ENCODE measurements around the gene SUSD2.
"Not testable (repeated sequence)": the region's sequence is repeated elsewhere in the genome, so short reads cannot be mapped to it uniquely, and the experiment has no call there.

The SUSD2 gene

GRCh38 chr22:24177456-24177855, 3.8 kb upstream of the SUSD2 start:
- peaks cover 0 to 37% of the 10 kb centered on the region in 2 donors for H3K4me1 ChIP-seq (ENCODE audit: control insufficient read depth in 1 of 2, insufficient read depth in 2 of 2, low read length in 2 of 2)
- no peak overlapping the region for H3K27ac ChIP-seq (ENCODE audit: low read length)
- H3K4me3 ChIP-seq (ENCODE audit: low read depth in 1 of 2, low read length in 2 of 2) = no peak overlapping the region
- H3K36me3 ChIP-seq (ENCODE audit: control insufficient read depth in 1 of 2, insufficient read depth in 2 of 2, low read length in 2 of 2) = peaks cover 9 to 25% of the 10 kb centered on the region in 2 donors
- H3K9me3 ChIP-seq (ENCODE audit: control insufficient read depth in 1 of 2, low read length in 2 of 2) = no peaks in the 10 kb centered on the region
- no peaks in the 10 kb centered on the region for H3K27me3 ChIP-seq (ENCODE audit: low read depth, low read length)

DNA sequence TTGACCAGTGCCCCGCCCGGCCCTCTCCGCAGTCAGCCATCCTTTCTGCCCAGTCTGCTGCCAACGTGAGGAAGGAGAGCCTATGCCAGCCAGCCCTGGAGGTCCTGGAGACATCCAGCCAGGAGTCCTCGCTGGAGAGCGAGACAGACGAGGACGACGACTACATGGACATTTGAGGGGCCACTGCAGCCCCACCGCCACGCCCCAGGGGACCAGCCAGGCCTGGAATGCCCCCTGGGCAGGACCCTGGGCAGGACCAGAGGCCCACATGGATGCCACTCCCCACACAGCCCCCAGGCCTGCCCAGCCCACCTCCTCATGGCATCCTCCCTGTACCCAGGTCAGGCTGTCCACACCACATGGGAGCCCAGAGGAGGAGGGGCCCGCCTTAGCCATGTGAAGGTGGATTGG, 3.3 kb upstream of the SUSD2 start:
- Histone ChIP-seq H3K4me1 (ENCODE audit: control insufficient read depth in 1 of 2, insufficient read depth in 2 of 2, low read length in 2 of 2) (peaks cover 0 to 40% of the 10 kb centered on the region in 2 donors), H3K27me3 (ENCODE audit: low read depth, low read length) (no peaks in the 10 kb centered on the region), H3K27ac (ENCODE audit: low read length) (no peak overlapping the region), H3K4me3 (ENCODE audit: low read depth in 1 of 2, low read length in 2 of 2) (no peak overlapping the region), H3K9me3 (ENCODE audit: control insufficient read depth in 1 of 2, low read length in 2 of 2) (no peaks in the 10 kb centered on the region), H3K36me3 (ENCODE audit: control insufficient read depth in 1 of 2, insufficient read depth in 2 of 2, low read length in 2 of 2) (peaks cover 4 to 19% of the 10 kb centered on the region in 2 donors)

- Histone ChIP-seq H3K4me3 (ENCODE audit: low read depth in 1 of 2, low read length in 2 of 2) (no peak overlapping the region), H3K36me3 (ENCODE audit: control insufficient read depth in 1 of 2, insufficient read depth in 2 of 2, low read length in 2 of 2) (peaks cover 0 to 15% of the 10 kb centered on the region in 2 donors), H3K4me1 (ENCODE audit: control insufficient read depth in 1 of 2, insufficient read depth in 2 of 2, low read length in 2 of 2) (peaks cover 0 to 40% of the 10 kb centered on the region in 2 donors), H3K27me3 (ENCODE audit: low read depth, low read length) (no peaks in the 10 kb centered on the region), H3K27ac (ENCODE audit: low read length) (no peak overlapping the region), H3K9me3 (ENCODE audit: control insufficient read depth in 1 of 2, low read length in 2 of 2) (no peaks in the 10 kb centered on the region)
These were observed 2.5 kb upstream of the SUSD2 start for GRCh38 chr22:24178502-24179440.

DNA sequence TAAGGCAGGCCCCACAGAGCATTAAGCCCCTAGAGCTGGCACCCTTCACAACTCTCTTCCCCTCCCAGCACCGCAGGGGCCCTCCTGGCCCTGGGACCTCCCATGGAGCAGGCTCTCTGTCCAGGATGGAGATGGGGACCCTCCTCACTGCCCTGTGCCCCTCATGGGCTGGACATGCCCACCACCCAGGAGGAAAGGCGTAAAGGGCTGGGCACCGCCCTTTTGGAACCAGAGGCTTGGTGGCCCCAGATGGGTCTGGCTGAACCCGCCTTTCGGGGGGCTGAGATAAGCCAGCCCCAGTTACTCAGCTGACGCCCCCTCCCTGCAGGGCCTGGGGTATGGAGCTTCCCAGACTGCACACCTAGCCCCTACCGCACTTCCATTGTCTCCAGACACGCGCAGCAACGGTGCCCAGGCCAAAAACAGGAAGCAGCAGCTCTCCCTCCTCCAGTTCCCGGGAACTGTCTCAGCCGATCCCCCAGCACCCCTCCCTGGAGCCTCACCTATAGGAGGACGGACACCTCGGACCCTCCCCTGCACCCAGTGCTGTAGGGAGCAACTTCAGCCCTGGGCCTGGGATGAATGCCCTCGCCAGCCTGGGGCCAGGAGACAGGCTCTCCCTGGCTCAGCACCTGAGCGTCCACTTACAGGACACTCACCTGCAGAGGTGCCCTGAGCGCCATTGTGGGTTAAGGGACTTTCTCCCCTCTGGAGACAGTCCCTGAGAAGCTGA, 1.6 kb upstream of the SUSD2 start:
- peaks cover 0 to 15% of the 10 kb centered on the region in 2 donors for H3K36me3 ChIP-seq (ENCODE audit: control insufficient read depth in 1 of 2, insufficient read depth in 2 of 2, low read length in 2 of 2)
- no peaks in the 10 kb centered on the region for H3K9me3 ChIP-seq (ENCODE audit: control insufficient read depth in 1 of 2, low read length in 2 of 2)
- H3K4me1 ChIP-seq (ENCODE audit: control insufficient read depth in 1 of 2, insufficient read depth in 2 of 2, low read length in 2 of 2) = peaks cover 0 to 33% of the 10 kb centered on the region in 2 donors

DNA sequence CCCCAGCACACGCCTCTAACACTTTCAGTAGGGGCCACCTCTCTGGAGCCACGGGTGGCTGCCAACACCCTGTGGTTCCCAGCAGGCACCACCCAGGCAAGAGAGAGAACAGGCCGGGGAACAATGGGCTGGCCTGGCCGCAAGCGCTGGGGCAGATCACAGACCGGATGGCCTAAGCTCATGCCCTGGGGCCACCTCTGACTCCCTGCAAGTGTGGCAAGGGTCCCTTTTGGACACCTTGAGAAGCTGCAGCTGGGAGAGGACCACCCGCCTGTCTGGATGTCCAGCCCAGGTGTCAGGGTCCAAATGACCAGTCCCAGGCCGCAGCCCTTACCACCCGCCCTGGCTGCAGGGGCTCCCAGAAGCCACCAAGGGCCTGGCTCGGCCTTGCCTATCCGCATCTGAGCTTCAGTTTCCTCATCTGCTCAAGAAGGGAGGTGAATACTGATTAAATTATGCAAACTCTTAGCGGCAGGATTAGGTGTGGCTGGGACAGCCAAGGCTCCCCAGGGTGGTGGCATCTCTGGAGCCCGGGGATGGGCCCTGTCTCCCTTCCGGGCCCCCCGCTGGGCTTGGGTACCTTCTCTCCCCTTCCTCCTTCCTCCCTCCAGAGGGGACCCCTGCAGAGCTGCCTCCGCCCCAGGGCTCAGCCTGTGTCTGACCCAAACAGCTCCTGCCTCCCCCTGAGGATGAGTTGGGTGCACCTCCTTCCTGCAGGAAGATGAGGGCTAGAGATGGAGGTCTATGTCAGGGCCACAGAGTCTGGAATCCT, 785 bp upstream of the SUSD2 start:
- H3K4me1 ChIP-seq (ENCODE audit: control insufficient read depth in 1 of 2, insufficient read depth in 2 of 2, low read length in 2 of 2) = peaks cover 0 to 25% of the 10 kb centered on the region in 2 donors
- no peak overlapping the region for H3K27ac ChIP-seq (ENCODE audit: low read length)
- H3K36me3 ChIP-seq (ENCODE audit: control insufficient read depth in 1 of 2, insufficient read depth in 2 of 2, low read length in 2 of 2) = peaks cover 0 to 15% of the 10 kb centered on the region in 2 donors
- H3K4me3 ChIP-seq (ENCODE audit: low read depth in 1 of 2, low read length in 2 of 2) = no peak overlapping the region
- no peaks in the 10 kb centered on the region for H3K27me3 ChIP-seq (ENCODE audit: low read depth, low read length)
- no peaks in the 10 kb centered on the region for H3K9me3 ChIP-seq (ENCODE audit: control insufficient read depth in 1 of 2, low read length in 2 of 2)

More for the DNA sequence above, 1.6 kb upstream of the SUSD2 start:
- Histone ChIP-seq H3K4me3 (ENCODE audit: low read depth in 1 of 2, low read length in 2 of 2) (no peak overlapping the region), H3K27me3 (ENCODE audit: low read depth, low read length) (no peaks in the 10 kb centered on the region), H3K27ac (ENCODE audit: low read length) (no peak overlapping the region)

DNA sequence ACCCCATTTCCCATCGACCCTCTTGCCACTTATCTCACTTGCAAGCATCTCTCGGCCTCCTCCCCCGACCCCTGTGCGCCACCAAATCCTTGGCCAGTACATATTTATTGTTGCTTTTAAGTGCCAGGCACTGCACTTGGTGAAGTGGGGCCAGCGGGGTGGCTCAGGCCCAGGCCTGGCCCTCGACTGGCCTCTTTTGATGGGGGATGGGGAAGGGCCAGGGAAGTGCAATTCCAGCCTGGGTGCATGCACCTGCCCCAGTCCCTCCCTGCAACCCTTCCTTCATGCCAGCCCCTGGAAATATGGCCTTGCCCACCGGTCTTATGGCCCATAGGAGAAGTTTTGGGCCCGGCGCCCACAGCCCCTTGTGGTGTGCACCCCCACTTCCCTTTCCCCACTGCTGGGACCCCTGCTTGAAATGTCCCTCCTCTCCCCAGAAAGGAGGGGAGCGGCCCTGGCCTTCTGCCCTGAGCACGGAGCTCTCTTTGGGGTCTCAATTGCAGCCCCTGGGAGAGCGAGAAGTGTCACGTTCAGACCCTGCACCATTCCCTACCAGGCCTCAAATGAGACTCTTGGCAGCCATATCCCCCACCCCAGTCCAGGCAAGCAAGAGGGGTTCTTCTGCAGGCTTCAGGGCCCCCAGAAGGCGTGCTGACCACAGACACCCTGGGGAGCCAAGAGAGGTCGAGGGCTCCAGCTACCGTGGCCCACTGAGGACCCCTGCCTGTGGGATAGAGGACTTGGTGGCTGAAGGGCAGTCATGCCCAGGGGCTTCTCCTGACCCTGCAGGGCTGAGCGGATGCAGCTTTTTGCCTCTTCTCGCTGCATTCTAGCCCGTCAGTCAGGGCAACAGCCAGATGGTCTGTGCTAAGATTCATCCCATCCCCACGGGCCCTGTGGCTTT, 961 bp downstream of the SUSD2 start:
- H3K27ac ChIP-seq (ENCODE audit: low read length) = no peak overlapping the region
- H3K9me3 ChIP-seq (ENCODE audit: control insufficient read depth in 1 of 2, low read length in 2 of 2) = no peaks in the 10 kb centered on the region
- H3K36me3 ChIP-seq (ENCODE audit: control insufficient read depth in 1 of 2, insufficient read depth in 2 of 2, low read length in 2 of 2) = peaks cover 0 to 21% of the 10 kb centered on the region in 2 donors
- H3K4me3 ChIP-seq (ENCODE audit: low read depth in 1 of 2, low read length in 2 of 2) = no peak overlapping the region
- H3K4me1 ChIP-seq (ENCODE audit: control insufficient read depth in 1 of 2, insufficient read depth in 2 of 2, low read length in 2 of 2) = peaks cover 0 to 18% of the 10 kb centered on the region in 2 donors
- H3K27me3 ChIP-seq (ENCODE audit: low read depth, low read length) = no peaks in the 10 kb centered on the region

DNA sequence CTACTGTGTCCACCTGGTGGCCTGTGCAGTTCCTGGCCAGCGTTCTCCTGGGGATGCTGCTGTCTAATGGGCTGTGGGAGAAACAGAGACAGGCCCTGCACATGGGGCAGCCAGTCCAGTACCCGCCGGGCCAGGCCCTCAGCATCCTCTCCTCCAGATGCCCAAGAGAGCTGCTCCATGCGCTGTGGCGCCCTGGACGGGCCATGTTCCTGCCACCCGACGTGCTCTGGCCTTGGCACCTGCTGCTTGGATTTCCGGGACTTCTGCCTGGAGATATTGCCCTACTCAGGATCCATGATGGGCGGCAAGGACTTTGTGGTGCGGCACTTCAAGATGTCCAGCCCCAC, 1.6 kb downstream of the SUSD2 start:
- Histone ChIP-seq H3K36me3 (ENCODE audit: control insufficient read depth in 1 of 2, insufficient read depth in 2 of 2, low read length in 2 of 2) (peaks cover 0 to 19% of the 10 kb centered on the region in 2 donors), H3K4me1 (ENCODE audit: control insufficient read depth in 1 of 2, insufficient read depth in 2 of 2, low read length in 2 of 2) (peaks cover 0 to 14% of the 10 kb centered on the region in 2 donors)
- not testable (repeated sequence) for H3K4me3 ChIP-seq (ENCODE audit: low read depth in 1 of 2, low read length in 2 of 2); H3K27me3 ChIP-seq (ENCODE audit: low read depth, low read length); H3K9me3 ChIP-seq (ENCODE audit: control insufficient read depth in 1 of 2, low read length in 2 of 2); H3K27ac ChIP-seq (ENCODE audit: low read length)

GRCh38 chr22:24183321-24184031, 2.2 kb downstream of the SUSD2 start:
- Histone ChIP-seq H3K27me3 (ENCODE audit: low read depth, low read length) (no peaks in the 10 kb centered on the region), H3K4me1 (ENCODE audit: control insufficient read depth in 1 of 2, insufficient read depth in 2 of 2, low read length in 2 of 2) (peaks cover 0 to 14% of the 10 kb centered on the region in 2 donors), H3K36me3 (ENCODE audit: control insufficient read depth in 1 of 2, insufficient read depth in 2 of 2, low read length in 2 of 2) (peaks cover 0 to 13% of the 10 kb centered on the region in 2 donors), H3K9me3 (ENCODE audit: control insufficient read depth in 1 of 2, low read length in 2 of 2) (no peaks in the 10 kb centered on the region), H3K4me3 (ENCODE audit: low read depth in 1 of 2, low read length in 2 of 2) (no peak overlapping the region), H3K27ac (ENCODE audit: low read length) (no peak overlapping the region)

DNA sequence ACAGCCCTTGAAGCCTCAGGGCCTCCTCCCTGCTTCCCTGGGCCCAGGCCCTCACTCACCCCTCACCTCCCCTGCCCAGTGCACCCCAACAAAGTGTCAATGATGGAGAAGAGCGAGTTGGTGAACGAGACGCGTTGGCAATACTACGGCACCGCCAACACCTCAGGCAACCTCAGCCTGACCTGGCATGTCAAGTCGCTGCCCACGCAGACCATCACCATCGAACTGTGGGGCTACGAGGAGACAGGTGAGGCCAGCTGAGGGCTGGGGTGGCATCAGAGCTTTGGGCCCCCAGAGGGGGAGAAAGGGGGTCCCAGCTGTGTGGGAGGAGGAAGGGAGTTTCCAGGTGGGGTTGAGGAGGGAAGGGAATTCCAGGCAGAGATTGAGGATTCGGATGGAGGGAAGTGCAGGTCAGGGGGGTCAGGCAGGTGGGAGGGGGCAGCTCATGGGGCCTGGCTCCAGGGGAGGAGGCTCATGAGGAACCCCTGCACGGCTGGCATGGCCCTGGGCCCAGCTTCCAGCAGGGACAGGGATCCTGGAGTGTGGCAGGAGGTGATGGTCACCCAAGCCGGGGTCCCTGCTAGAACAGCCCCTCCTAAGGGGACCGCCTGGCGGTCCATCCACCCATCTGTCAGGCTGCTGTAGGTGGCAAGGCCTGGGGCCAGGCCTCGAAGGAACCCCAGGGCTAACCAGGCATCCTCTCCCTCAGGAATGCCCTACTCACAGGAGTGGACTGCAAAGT, 2.9 kb downstream of the SUSD2 start:
- Histone ChIP-seq H3K4me3 (ENCODE audit: low read depth in 1 of 2, low read length in 2 of 2) (no peak overlapping the region), H3K27me3 (ENCODE audit: low read depth, low read length) (no peaks in the 10 kb centered on the region), H3K27ac (ENCODE audit: low read length) (no peak overlapping the region), H3K36me3 (ENCODE audit: control insufficient read depth in 1 of 2, insufficient read depth in 2 of 2, low read length in 2 of 2) (peaks cover 0 to 10% of the 10 kb centered on the region in 2 donors), H3K4me1 (ENCODE audit: control insufficient read depth in 1 of 2, insufficient read depth in 2 of 2, low read length in 2 of 2) (peaks cover 0 to 18% of the 10 kb centered on the region in 2 donors), H3K9me3 (ENCODE audit: control insufficient read depth in 1 of 2, low read length in 2 of 2) (no peaks in the 10 kb centered on the region)
